ENCODE results near the gene PHLDB2. TPM values are rescaled to one million over a fixed set of nuclear protein-coding genes. Genes with fewer than 3 reads are reported as not detected.

Gene PHLDB2
- total RNA-seq, 2 donors from 2014 or later = 29.0 to 31.2 TPM

- intact Hi-C loops (cut with DNase I) = no loop called here
- DNase-seq = no peak
- no peak for ATAC-seq
Measured at GRCh38 chr3:111948786-111949185, 89.7 kb downstream of the PHLDB2 start.

- ATAC-seq (no peak), DNase-seq (no peak)
- intact Hi-C loops (cut with DNase I) = no loop called here
Measured at GRCh38 chr3:111949712-111950111, 90.6 kb downstream of the PHLDB2 start.

GRCh38 chr3:111951032-111951431 lies 92.0 kb downstream of the PHLDB2 start:
- DNase-seq = no peak
- ATAC-seq = no peak
- intact Hi-C loops (cut with DNase I) = no loop called here

GRCh38 chr3:111952086-111952485 lies 93.0 kb downstream of the PHLDB2 start:
- ATAC-seq (no peak), DNase-seq (no peak)
- intact Hi-C loops (cut with DNase I) = no loop called here

GRCh38 chr3:111952866-111953450 lies 93.9 kb downstream of the PHLDB2 start:
- intact Hi-C loops (cut with DNase I) = no loop called here
- ATAC-seq (peak; percentile 44 to 51), DNase-seq (no peak)

GRCh38 chr3:111954228-111954990 lies 95.3 kb downstream of the PHLDB2 start:
- intact Hi-C loops (cut with DNase I) = no loop called here
- DNase-seq = no peak
- no peak for ATAC-seq

- ATAC-seq (no peak), DNase-seq (no peak)
- intact Hi-C loops (cut with DNase I) = no loop called here
Measured at GRCh38 chr3:111955876-111956275, 96.8 kb downstream of the PHLDB2 start.

GRCh38 chr3:111956449-111956848 lies 97.4 kb downstream of the PHLDB2 start:
- intact Hi-C loops (cut with DNase I) = no loop called here
- ATAC-seq (no peak), DNase-seq (no peak)

- intact Hi-C loops (cut with DNase I) = no loop called here
- DNase-seq (no peak), ATAC-seq (no peak)
Measured at GRCh38 chr3:111956995-111957734, 98.1 kb downstream of the PHLDB2 start.

- no peak for ATAC-seq
- no peak for DNase-seq
- intact Hi-C loops (cut with DNase I) = loop anchor here (10.0 kb wide), 2 partner anchors 47 to 97 kb away; no protein-coding TSS in a partner anchor
Measured at GRCh38 chr3:111961461-111962164, 102.5 kb downstream of the PHLDB2 start.

GRCh38 chr3:111963424-111963823 lies 104.4 kb downstream of the PHLDB2 start:
- DNase-seq (no peak), ATAC-seq (no peak)
- intact Hi-C loops (cut with DNase I) = loop anchor here (10.0 kb wide), 2 partner anchors 49 to 99 kb away; no protein-coding TSS in a partner anchor

GRCh38 chr3:111965484-111965883 lies 106.4 kb downstream of the PHLDB2 start:
- intact Hi-C loops (cut with DNase I) = loop anchor here (5.0 to 10.0 kb wide), 3 partner anchors 51 to 298 kb away; no protein-coding TSS in a partner anchor
- no peak for DNase-seq
- ATAC-seq = no peak

GRCh38 chr3:111967068-111967467 lies 108.0 kb downstream of the PHLDB2 start:
- ATAC-seq (peak in 1 of 2 donors; percentile 43), DNase-seq (no peak)
- intact Hi-C loops (cut with DNase I) = loop anchor here (1.0 to 10.0 kb wide), 6 partner anchors 52 to 300 kb away; no protein-coding TSS in a partner anchor

- DNase-seq (peak; percentile 85), ATAC-seq (peak; percentile 81 to 94)
- intact Hi-C loops (cut with DNase I) = loop anchor here (1.0 to 10.0 kb wide), 6 partner anchors 53 to 300 kb away; no protein-coding TSS in a partner anchor
Measured at GRCh38 chr3:111967651-111968274, 108.7 kb downstream of the PHLDB2 start.

- ATAC-seq = no peak
- no peak for DNase-seq
- intact Hi-C loops (cut with DNase I) = loop anchor here (5.0 to 10.0 kb wide), 3 partner anchors 54 to 301 kb away; no protein-coding TSS in a partner anchor
Measured at GRCh38 chr3:111968319-111969054, 109.4 kb downstream of the PHLDB2 start.

GRCh38 chr3:111970376-111970775 lies 111.3 kb downstream of the PHLDB2 start:
- ATAC-seq = no peak
- no peak for DNase-seq
- intact Hi-C loops (cut with DNase I) = no loop called here

- peak; percentile 26 for DNase-seq
- intact Hi-C loops (cut with DNase I) = no loop called here
- ATAC-seq = peak; percentile 47 to 84
Measured at GRCh38 chr3:111971533-111972130, 112.6 kb downstream of the PHLDB2 start.

GRCh38 chr3:111972891-111973290 lies 113.8 kb downstream of the PHLDB2 start:
- ATAC-seq (no peak), DNase-seq (no peak)
- intact Hi-C loops (cut with DNase I) = no loop called here
